HG02943 (cell line): ENCODE measurements around the gene TBPL2.
"Not testable (repeated sequence)": the region's sequence is repeated elsewhere in the genome, so short reads cannot be mapped to it uniquely, and the experiment has no call there.

Source experiments
- ATAC-seq: cut with Tn5 transposase; IDR thresholded peaks from one replicate; pipeline ENCODE4 v1.9.1; 2021; ENCODE audit warnings: mild to moderate bottlenecking, low read depth, moderate library complexity; ENCODE audit not compliant: unreplicated experiment

TBPL2 gene

GRCh38 chr14:55446127-55446736 lies 5.8 kb upstream of the TBPL2 start:
- no peak for ATAC-seq

DNA sequence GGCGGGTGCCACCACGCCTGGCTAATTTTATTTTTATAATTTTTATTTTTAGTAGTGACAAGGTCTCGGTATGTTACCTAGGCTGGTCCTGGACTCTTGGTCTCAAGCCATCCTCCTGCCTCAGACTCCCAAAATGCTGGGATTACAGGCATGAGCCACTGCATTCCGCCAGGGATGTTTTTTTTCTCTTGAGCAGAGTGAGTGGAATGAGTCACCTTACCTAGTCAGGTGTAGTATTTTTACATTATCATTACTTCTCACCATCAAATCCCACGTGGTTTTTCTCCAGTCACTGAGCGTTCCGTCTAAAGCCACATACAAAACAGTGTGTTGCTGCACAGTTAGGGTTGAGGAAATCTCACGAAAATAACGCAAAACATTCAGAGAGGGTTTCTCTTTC lies 870 bp upstream of the TBPL2 start:
- ATAC-seq, result no peak

- ATAC-seq, result no peak
These were observed 2.2 kb downstream of the TBPL2 start for GRCh38 chr14:55438066-55438683.

GRCh38 chr14:55436931-55437330 lies 3.5 kb downstream of the TBPL2 start:
- ATAC-seq, result no peak

- no peak for ATAC-seq
These were observed 3.9 kb downstream of the TBPL2 start for GRCh38 chr14:55436519-55436918.

DNA sequence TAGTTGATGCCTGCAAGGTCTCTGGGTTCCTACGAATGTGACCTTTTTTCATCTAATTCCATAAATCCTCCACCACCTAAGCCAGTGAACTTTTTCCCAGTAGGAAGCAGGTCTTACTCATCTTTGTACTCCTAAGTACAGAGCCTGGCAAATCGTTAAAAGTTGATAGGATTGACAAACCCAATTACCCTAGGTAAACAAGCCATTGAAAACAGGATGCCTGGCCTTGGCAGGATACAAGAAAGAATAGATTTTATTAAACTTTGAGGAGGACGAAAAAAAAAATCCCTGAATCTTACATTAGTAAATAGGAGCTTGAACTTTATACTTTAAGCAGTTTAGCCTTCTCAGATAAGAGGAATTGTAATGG lies 5.6 kb downstream of the TBPL2 start:
- ATAC-seq, result no peak

GRCh38 chr14:55433880-55434804 lies 6.3 kb downstream of the TBPL2 start:
- no peak for ATAC-seq

DNA sequence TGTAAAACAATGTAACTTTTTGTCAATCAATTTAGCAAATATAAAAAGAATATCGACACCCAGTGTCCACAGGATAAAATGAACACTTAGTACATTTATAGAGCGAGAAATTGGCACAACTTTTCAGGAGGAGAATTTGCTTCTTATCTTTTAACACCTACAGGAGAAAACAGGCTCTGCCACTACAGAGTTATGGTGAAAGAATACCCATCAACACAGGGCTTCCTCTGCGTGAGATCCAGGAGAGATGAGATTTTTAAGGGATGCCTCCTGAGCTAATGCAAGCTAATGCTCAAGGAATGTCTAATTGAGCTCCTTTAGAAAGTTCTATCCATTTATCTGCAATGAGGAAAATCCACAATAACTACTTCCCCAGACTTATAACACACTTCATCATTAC lies 7.8 kb downstream of the TBPL2 start:
- ATAC-seq, result no peak

GRCh38 chr14:55430024-55430690 lies 10.3 kb downstream of the TBPL2 start:
- ATAC-seq, result no peak

GRCh38 chr14:55427439-55427838 lies 13.0 kb downstream of the TBPL2 start:
- no peak for ATAC-seq

DNA sequence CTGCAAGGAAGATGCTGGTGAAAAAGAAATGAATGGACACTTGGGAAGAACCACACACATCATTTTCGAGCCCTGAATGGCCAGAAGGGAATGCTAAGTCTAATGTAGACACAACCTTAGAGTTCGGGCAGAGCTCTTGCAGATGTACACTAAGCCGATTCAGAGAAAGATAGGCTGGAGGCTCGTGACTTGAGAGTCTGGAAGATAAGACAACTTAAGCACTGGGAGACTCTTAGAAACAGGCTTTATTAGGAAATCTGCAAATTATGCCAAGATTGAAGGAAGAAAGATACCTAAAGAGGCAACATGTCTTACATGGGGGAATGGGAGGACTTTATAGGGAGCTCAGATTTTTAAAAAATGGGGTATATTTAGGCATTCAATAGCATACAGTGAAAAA lies 13.5 kb downstream of the TBPL2 start:
- no peak for ATAC-seq

- ATAC-seq, result no peak
These were observed 15.3 kb downstream of the TBPL2 start for GRCh38 chr14:55425091-55425490.

GRCh38 chr14:55423969-55424368 lies 16.4 kb downstream of the TBPL2 start:
- no peak for ATAC-seq

DNA sequence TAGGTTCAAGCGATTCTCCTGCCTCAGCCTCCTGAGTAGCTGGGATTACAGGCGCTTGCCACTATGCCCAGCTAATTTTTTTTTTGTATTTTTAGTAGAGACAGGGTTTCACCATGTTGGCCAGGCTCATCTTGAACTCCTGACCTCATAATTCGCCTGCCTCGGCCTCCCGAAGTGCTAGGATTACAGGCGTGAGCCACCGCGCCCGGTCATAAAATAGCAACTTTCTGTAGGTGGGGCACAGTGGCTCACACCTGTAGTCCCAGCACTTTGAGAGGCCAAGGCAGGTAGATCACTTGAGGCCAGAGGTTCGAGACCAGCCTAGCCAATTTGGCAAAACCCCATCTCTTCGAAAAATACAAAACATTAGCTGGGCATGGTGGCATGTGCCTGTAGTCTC lies 18.1 kb downstream of the TBPL2 start:
- not testable (repeated sequence) for ATAC-seq

DNA sequence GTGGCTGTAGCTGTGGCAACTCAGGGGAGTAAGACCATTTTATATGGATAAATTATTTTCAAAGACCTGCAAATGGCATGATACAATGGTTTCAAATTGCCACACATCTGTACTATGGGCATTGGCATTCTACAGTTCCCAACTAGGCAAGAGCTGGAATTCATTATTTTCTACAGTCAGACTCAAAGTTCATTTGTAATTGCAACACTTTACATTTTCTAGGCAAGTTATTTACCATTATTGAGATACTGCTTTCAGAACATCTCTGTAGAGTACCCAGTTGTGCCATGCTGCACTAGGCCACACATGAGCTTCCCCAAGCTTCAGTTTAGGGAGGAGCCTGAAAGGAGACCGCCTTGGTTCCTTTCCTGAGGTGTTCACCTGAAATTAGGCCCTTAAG lies 20.8 kb downstream of the TBPL2 start:
- no peak for ATAC-seq

GRCh38 chr14:55418411-55418810 lies 22.0 kb downstream of the TBPL2 start:
- no peak for ATAC-seq

GRCh38 chr14:55417955-55418354 lies 22.5 kb downstream of the TBPL2 start:
- ATAC-seq, result no peak

DNA sequence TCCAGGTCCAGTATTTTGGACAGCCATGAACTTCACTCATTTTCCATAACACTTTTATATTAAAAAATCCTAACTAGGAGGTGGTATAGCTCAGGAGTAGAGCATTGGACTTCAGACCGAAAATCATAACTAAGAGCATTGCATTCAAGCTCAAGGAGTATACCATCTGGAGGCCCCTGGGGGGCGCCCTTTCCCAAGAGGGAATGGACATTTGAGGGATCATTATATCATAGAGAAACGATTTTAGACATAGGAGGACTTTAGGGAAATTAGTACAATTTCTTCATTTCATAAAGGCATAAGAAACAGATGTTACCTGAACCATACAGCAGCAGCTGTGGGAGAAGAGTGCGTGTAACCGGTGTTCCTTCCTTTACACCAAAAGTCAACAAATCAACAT lies 23.6 kb downstream of the TBPL2 start:
- no peak for ATAC-seq

- no peak for ATAC-seq
These were observed 25.9 kb downstream of the TBPL2 start for GRCh38 chr14:55414551-55414950.

- ATAC-seq, result no peak
These were observed 27.7 kb downstream of the TBPL2 start for GRCh38 chr14:55412676-55413075.
